Fibroblast of skin of left quadriceps (primary cell): ENCODE results near the gene OTOP2.

Source experiments
- DNase-seq, 2 experiments: peaks; one replicate each; pipeline ENCODE4 v3.0.0-alpha.2; 2013; ENCODE audit warnings: low read depth in 2 of 2

The OTOP2 gene, protein sequence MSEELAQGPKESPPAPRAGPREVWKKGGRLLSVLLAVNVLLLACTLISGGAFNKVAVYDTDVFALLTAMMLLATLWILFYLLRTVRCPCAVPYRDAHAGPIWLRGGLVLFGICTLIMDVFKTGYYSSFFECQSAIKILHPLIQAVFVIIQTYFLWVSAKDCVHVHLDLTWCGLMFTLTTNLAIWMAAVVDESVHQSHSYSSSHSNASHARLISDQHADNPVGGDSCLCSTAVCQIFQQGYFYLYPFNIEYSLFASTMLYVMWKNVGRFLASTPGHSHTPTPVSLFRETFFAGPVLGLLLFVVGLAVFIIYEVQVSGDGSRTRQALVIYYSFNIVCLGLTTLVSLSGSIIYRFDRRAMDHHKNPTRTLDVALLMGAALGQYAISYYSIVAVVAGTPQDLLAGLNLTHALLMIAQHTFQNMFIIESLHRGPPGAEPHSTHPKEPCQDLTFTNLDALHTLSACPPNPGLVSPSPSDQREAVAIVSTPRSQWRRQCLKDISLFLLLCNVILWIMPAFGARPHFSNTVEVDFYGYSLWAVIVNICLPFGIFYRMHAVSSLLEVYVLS

DNA sequence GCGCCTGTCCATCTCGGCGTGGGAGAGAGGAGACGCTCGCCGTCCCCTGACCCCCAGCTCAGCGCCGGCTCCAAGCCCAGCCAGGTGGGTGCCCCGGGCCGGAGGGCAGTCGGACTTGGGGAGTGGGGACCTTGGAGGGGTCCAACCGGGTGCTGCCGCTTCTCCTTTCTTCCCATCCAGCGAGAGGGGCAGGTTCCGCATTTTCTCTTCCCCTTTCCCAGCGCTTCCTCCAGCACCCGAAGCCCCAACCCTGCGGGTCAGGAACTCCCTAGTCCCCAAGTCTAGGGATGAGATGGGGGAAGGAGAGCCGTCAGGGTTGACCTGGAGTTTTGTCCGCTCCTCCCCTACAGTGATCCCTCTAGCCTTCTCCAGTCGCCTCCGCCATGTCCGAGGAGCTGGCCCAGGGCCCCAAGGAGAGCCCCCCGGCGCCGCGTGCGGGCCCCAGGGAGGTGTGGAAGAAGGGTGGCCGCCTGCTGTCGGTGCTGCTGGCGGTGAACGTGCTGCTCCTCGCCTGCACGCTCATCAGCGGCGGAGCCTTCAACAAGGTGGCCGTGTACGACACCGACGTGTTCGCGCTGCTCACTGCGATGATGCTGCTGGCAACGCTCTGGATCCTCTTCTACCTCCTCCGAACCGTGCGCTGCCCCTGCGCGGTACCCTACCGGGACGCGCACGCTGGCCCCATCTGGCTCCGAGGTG lies at the start of gene OTOP2:
OTOP2 (plus strand) TSS at position 24 of the 699 bp plus-strand sequence; CDS start at position 384, 360 bp downstream.
- DNase-seq, result no peak

DNA sequence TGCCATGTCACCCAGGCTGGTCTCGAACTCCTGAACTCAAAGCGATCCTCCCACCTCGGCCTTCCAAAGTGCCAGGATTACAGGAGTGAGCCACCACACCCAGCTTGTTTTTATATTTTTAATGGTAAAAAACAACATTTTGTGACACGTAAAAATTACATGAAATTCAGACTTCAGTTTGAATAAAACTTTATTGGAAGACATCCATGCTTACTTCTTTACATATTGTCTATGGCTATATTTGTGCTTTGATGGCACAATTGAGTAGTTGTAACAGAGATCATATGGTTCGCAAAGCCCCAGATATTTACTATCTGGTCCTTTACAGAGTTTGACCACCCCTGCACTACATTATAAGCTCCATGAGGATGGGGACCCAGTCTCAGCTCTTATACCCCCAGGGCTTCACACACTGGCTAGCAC lies 49.4 kb upstream of the OTOP2 start:
- DNase-seq, result no peak

DNA sequence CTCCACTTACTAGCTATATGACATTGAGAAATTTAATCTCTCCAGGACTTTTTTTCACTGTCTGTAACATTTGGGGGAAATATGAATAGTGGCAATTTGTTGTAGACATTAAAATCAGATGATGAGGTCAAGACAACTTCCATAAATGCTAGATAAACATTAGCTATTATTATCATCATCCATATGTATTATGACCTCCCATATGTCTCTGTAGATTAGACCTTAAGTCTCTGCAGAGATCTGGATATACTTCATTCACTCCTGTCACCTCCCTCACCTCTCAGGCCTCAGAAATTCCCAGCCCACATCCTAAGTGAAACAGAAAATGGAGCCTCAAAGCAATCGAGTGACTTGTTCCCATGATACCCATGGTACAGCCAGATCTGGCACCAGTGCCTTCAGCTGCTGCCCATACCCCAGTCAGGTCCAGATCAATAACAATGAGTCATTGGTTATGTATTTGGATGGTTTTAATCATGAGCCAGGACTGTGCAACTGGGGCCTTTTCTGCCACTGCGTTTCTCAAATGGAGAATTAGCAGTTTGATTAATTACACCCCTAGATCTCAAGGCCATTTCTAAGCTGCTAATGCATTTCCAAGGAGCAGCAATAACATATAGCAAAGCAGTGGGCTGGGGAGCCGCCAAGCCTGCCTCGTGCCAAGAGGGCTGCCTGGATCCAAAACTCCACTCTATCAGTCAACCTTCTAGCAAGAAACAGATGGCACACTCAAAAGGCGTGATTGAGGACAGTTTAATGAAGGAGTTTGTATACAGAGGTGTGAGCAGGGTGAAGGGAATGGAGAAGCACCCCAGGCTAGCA lies 48.7 kb upstream of the OTOP2 start:
- DNase-seq, result no peak

DNA sequence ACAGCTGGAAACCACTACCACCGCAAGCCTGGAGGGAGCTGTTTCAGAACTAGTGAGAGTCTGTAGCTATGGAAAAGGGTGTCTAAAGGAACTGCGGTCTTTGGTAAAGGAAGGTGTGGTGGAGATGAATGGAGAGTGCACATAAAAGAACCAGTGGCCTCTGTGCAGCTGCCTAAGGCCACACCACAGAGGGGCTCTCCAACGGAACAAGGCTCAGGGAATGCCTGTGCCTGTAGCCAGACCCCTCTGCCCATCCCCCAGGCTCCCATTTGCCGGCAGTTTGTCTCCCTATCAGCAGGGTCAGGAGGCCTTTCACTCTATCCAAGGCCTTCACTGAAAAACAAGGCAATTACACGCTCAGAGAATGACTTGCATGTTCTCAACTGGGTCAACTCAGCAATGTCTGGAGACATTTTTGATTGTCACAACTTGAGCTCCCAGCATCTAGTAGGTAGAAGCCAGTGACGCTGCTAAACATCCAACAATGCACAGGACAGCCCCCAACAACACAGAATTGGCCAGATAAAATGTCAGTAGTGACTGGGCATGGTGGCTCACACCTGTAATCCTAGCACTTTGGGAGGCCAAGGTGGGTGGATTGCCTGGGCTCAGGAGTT lies 48.0 kb upstream of the OTOP2 start:
- DNase-seq, result no peak

DNA sequence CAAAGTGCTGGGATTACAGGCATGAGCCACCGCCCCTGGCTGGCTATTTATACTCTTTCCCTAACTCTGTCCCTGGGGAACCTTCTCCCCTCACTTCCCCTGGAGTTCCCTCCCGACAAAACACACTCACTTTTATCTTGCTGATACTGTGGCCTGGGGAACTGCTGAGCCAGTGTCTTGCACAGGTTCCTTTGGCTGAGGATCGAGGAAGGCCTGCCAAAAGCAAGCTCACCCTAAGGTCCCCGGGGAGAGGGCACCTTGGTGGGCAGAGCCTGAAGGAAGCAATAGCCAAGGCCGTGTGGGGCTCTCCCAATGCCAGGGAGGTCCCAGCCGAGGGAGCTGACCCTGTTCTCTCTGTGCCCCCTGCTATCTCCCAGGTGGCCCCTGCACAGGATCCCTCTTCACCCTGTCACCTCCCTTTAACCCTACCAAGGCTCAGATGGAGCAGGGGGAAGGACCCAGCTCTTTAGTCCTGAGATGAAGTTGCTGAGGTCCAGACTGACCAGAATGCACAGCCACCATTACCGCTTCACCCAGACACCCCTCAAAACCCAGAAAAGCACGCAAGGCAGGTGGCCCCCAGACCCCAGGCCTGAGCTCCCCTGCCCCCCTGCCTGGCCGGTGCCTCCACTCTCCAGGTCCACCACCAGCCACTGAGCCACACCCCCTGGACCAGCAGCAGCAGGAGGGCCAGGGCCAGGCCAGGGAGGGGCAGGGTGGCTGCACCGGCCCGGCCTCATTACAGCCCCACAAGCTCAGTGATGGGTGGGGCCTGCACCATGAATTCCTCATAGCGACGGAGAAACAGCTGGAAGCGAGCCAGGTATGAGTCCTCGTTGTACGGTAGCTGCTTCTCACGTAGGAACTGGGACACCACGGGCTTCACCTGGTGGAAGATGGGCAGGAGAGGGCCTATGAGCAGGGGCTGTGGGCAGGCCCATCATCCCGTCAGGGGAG lies 46.2 kb upstream of the OTOP2 start:
- DNase-seq, result no peak

DNA sequence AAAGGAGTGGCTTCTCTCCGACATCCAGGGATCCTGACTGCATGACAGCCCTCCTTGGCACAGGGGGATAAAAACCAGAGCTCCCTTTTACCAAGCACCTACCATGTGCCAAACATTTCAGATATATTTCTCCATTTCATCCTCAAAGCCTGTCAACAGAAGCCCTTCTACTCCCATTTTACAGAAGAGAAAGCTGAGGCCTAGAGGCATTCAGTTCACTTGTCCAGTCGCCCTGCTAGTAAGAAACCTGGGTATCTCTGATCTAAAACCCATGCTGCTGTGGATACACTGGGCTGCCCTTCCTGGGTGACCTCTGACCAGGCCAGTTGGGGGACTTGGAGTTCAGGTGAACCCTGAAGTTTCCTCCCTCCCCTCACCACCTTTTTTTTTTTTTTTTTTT lies 45.4 kb upstream of the OTOP2 start:
- DNase-seq, result no peak

DNA sequence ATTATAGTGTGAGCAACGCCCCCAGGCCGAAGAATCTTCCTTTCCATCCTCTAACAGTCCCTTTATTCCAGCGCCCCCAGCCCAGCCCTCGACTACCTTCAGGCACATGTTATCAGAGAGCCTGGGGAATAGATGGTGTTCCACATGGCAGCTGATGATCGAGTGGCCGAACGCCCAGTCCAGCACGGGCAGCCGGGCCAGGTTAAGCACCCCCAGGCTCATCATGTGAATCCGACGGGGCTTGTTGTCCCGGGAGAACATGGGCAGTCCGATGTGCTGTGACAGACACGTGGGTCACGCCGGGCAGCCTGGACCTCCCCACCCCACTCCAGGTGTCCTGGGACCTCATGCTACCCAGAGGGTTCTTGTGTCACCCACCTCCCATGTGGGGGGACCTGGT lies 44.8 kb upstream of the OTOP2 start:
- no peak for DNase-seq

DNA sequence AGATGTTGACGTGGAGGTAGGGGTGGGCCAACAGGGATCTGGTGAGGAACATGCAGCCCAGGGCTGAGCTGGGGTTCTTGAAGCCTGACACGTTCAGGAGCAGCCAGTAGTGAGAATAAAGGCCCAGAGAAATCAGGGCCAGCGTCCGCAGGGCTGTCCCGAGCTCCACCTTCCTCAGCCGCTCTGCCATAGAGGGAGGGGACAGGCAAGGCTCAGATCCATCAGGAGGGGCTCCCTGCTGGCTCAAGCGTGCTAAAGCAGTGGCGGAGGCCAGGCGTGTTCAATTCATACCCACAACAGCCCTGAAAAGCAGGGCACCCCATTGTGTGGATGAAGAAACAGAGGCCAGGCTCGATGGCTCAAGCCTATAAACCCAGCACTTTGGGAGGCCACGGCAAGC lies 43.0 kb upstream of the OTOP2 start:
- DNase-seq, result no peak

DNA sequence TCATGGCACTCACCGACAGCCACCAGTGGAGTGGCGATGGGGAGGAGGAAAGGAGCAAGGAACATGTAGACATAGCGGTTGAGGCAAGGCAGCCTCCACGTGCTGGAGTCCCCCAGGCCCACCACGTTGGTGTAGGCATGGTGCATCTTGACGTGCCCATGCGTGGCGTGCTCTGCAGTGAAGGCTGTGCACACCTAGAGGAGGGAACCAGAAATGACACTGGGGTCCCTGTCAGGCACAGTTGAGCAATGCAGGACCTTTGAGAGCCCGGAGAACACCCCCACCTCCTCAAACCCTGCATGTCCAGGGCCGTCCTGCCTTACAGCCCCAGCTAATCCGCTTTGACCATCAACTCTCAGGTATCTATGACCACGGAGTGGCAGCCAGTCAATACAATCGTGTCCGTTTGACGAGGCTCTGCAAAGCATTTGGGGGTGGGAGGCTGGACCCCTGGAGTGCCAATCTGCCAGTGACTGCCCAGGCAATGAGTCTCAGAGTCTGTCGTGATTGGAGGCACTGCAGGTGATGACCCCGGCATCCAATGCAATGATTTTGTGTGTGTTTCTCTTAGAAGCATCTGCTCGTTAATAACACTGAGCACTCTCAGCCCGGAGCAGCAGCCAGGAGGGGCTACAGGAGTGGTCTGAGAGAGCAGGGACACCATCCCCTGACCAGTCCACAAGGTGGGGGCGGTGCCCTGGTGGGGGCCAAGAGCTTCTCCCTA lies 41.4 kb upstream of the OTOP2 start:
- no peak for DNase-seq

DNA sequence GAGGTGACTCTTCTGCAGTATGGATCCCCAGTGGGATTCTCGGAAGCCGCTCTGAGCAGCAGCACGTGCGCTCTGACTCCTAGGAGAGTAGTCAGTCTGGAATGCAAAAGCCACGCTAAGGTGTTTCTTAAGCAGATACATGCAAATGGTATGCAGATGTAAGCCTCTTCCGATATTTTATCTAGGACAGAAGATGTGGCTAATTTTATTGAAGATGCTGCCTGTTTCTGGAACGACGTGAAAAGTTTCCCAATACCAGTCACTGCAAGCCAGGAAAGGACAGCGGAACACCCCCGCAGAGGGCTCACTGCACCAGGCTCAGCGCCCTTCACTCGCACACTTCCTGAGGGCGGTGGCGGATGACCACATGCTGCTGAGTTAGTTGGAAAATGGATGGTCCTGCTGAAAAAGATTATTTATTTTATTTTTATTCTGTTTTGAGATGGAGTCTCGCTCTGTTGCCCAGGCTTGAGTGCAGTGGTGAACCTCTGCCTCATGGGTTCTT lies 40.8 kb upstream of the OTOP2 start:
- no peak for DNase-seq

DNA sequence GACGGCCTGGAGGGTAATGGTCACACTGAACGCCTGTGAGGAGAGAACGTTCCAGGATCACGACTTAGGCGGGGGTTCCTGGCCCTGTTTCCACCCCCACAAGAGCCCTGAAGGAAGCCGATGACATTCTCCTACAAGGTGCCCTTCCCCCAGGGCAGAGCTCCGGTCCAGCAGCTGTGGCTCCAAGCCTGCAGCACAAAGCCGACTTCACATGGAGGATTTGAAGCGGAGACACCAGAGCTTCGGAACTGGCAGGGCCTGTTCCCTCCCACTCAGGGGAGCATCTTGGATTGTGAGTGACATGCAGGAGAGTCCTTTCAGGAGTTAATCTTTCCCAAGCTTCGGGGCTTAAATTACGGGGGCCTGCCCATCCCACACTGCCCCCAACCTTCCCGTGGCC lies 35.6 kb upstream of the OTOP2 start:
- no peak for DNase-seq

DNA sequence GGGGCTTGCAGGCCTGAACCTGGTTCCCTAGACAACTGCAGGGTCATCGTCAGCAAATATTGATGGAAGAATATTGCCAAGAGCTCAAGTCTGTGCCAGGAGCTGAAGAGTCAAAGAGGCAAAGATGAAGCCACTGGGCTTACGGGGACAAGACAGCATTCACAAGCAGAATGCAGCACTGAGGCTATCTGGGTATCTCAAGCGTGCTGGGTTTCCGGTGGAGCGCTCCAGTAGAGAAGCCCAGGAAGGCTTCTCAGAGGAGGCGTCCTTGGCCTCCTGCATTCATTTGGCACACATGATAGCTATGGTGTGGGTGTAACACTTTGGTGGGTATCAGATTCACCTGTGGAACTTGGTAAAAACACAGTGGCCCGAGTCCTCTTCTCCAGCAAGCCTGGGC lies 33.5 kb upstream of the OTOP2 start:
- no peak for DNase-seq

DNA sequence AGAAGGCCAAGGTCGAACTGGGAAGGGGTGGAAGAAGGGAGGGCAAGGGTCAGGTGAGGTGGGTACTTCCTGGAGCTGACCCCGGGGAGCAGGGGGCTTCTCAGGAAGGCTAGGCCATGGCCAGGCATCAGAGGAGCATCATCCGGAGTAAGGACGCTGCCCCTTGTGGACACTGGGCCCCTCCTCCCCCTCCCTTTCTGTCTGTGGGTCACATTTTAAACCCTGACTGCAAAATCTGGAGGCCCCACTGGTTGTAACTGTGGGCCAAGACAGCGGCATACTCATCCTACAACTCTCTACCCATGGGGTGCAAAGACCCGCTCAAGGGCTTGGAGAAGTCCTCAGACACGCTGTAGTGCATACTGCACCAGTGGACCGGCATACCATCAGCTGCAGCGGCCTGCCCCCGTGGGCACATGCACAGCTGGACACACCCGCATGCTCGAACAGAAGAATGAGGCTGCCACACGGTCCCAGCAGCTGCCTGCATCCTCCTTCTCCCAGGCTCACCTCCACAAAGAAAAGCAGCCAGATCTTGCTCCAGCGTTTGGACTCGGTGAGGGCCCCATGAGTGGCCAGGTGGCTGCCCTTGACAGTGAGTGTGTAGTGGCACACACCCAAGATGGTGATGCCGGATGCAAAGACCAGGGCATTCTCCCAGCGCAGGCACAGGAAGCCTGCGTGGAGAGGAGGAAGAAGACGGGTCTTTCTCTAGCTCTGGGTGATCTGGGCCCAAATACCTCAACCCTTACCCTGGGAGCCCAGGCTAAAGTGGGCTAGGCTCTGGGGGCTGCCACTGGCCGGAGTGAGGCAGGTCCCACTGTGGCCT lies 31.8 kb upstream of the OTOP2 start:
- DNase-seq, result no peak

DNA sequence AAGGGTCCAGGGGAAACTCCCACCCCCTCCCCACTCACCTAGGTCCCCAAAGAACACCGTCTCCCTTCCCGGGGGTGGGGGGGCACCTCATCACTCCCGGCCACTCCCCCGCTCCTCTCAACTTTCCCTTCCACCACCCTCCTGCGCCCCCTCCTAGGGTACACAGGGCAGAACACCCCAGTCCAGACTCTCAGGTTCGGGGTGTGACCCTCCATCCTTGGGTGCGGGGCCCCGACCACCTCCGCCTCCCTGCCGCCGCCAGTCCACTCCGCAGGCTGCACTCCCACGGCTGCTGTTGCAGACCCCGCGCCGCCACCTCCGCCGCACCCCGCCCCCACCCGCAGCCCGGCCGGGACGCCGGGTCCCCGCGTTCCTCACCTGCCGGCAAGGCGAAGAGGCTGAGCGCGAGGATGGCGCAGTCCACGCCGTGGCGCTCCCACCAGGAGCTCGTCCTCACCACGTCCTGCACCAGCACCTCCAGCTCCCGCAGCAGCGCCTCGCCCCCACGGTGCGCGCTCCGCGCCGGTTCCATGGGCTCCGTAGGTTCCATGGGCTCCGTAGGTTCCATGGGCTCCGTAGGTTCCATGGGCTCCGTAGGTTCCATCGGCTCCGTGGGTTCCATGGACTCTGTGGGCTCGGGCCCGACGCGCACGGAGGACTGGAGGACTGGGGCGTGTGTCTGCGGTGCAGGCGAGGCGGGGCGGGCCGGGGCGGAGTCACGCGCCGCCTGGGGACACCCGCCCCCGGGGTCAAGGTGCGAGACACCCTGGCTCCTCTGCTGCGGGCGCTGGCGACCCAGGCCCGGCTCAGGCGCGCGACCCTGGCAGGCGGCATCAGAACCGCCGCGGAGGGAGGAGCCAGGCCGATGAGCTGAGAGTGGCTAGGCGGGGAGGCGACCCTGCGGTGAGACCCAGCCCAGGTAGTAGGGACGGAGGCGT lies 30.8 kb upstream of the OTOP2 start, which contains the start of gene FADS6:
FADS6 (minus strand) TSS at position 660 of the 938 bp plus-strand sequence; CDS start at position 622, 38 bp downstream.
- DNase-seq, result no peak

DNA sequence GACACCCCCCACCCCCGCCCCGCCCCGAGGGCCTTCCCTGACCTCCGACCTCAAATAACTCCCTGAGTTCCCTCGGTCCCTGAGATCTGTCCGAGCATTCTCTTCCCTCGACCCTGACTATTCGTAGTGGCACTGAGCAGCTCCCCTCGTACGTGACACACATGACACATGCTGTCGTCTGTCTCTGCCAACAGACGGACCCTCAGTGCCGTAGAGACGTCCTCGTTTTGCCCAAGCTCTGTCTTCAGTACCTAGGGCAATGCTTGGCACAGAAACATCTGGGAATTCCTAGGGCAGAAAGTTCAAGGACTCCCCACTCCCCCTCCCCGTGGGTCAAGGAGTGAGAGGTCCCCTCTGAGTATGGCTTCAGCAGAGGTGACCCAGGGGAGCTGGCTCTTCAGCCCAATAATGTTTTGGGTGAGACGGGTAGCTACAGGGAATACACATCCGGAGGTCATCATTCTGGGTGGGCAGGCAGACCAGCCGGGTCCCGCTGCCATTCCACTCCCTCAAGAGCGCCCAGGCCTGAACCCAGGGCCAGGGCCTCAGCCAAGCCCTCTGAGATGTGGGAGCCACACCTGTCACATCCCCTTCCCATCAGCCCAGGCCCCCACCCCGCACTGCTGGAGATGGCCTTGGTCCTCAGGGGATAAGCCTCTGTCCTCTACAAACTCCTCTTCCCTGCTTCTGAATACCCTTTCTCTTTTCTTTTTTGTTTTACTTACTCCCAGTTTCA lies 30.0 kb upstream of the OTOP2 start:
- DNase-seq, result no peak

DNA sequence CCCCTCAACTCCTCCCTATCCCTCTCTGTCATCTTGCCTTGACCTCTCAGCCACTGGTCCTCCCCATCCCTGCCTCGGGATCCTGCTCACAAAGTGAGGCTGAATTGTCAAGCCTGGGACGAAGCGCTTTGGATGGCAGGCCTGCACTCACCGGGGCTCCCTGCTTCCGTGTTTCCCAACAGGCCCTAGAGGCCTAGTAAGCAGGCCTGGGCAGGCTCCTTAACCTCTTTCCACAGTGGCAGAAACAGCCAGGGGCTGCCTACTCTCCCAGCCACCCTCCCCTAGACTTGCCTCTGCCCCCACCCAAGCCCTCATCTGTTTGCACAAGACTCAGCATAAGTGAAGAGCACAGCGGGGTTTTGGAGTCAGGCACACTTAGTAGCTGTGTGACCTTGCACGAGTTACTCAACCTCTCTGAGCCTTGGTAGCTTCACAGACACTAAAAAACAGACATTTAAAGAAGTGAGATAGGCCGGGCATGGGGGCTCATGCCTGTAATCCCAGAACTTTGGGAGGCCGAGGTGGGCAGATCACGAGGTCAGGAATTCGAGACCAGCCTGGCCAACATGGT lies 25.6 kb upstream of the OTOP2 start:
- no peak for DNase-seq
